Measurements from ENCODE around the gene LRP1-AS. TPM values are rescaled to one million over a fixed set of nuclear protein-coding genes. Genes with fewer than 3 reads are reported as not detected.

LRP1-AS gene
- total RNA-seq, 1 donor from 2014 or later, result 1.0 TPM

DNA sequence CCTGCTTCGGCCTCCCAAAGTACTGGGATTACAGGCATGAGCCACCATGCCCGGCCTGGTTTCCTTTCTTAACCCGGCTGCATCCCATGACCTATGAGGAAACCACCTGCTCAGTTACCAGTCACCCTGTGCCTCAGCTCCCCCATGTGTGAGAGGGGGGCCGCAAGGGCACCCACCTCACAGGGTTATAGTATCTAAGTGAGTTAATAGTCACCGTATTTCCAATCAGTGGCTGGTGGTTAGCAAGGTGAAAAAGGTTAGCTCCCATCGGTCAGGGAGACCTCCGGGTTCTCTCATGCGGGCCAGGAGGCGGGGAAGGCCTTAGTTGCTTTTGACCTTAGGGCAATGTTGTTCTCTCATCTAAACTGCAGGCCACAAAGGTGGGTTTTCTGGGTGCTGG lies 12.5 kb downstream of the LRP1-AS start:
- Histone ChIP-seq H3K27ac (ENCODE audit: low read depth, low read length) (peak overlapping the region; percentile 76), H3K4me3 (ENCODE audit: low read length in 3 of 3) (no peak overlapping the region), H3K36me3 (ENCODE audit: control insufficient read depth in 3 of 3, insufficient read depth in 3 of 3, low read length in 3 of 3) (peaks cover 0 to 6% (median 0%) of the 10 kb centered on the region in 3 donors), H3K4me1 (ENCODE audit: control insufficient read depth in 3 of 3, insufficient read depth in 3 of 3, low read length in 3 of 3) (peaks cover 40 to 61% (median 56%) of the 10 kb centered on the region in 3 donors), H3K27me3 (ENCODE audit: control insufficient read depth in 3 of 3, insufficient read depth in 3 of 3, low read length in 3 of 3) (peaks cover 0 to 6% (median 0%) of the 10 kb centered on the region in 3 donors), H3K9ac (ENCODE audit: low read depth in 1 of 3, low read length in 3 of 3) (no peak overlapping the region), H3K9me3 (ENCODE audit: control insufficient read depth in 3 of 3, low read length in 3 of 3) (no peaks in the 10 kb centered on the region)

DNA sequence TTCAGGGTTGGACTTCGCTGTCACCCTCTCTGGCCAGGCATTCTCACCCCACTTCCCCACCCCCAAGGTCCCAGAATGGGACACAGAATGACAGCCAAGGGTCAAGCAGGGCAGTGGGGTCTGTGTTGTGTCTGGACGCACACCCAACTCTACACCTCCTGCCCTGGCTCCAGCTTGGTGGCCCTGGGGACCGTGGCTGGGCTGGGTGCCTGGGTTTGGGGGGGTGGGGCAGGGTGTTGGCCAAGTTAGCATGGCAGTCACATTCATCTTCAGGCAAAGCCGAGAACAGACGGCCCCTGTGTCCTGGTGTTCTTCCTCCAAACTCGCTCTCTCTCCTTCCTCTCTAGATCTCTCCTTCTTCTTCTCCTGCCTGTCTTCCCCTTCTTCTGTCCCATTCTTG lies 13.5 kb downstream of the LRP1-AS start:
- Histone ChIP-seq H3K36me3 (ENCODE audit: control insufficient read depth in 3 of 3, insufficient read depth in 3 of 3, low read length in 3 of 3) (peaks cover 0 to 2% (median 0%) of the 10 kb centered on the region in 3 donors), H3K27me3 (ENCODE audit: control insufficient read depth in 3 of 3, insufficient read depth in 3 of 3, low read length in 3 of 3) (peaks cover 0 to 6% (median 0%) of the 10 kb centered on the region in 3 donors), H3K4me1 (ENCODE audit: control insufficient read depth in 3 of 3, insufficient read depth in 3 of 3, low read length in 3 of 3) (peaks cover 37 to 55% (median 52%) of the 10 kb centered on the region in 3 donors), H3K9me3 (ENCODE audit: control insufficient read depth in 3 of 3, low read length in 3 of 3) (no peaks in the 10 kb centered on the region), H3K4me3 (ENCODE audit: low read length in 3 of 3) (peak overlapping the region in 1 of 3 donors; percentile 23), H3K9ac (ENCODE audit: low read depth in 1 of 3, low read length in 3 of 3) (no peak overlapping the region), H3K27ac (ENCODE audit: low read depth, low read length) (peak overlapping the region; percentile 76)

DNA sequence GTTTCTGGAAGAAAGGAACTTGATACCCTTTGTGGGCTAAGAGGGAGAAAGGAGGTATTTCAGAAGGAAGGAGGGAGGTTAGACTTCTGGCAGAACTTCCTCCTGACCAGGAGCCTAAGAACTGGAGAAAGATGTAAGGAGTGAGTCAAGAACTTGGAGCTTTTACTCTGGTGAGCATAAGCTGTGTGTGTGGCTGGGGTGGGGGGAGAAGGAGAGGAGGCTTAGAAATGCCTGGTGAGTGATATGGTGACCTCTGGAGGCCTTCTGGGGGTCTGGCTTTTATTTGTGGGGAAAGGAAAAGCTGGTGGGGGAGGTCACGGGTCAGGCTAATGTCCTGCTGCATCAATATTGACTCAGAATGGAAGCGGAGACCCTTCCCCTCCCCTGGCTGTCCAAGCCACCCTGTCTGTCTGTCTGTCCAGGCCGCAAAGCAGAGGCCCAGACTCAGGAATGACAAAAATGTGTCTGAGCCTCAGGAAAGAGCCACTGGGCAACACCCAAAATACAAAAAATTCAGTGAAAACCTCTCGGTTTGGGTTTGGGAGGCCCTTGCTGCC lies 14.3 kb downstream of the LRP1-AS start:
- Histone ChIP-seq H3K9ac (ENCODE audit: low read depth in 1 of 3, low read length in 3 of 3) (peak overlapping the region in 2 of 3 donors; percentile 2 to 34), H3K4me3 (ENCODE audit: low read length in 3 of 3) (peak overlapping the region in 2 of 3 donors; percentile 4 to 6), H3K36me3 (ENCODE audit: control insufficient read depth in 3 of 3, insufficient read depth in 3 of 3, low read length in 3 of 3) (no peaks in the 10 kb centered on the region), H3K9me3 (ENCODE audit: control insufficient read depth in 3 of 3, low read length in 3 of 3) (no peaks in the 10 kb centered on the region), H3K27me3 (ENCODE audit: control insufficient read depth in 3 of 3, insufficient read depth in 3 of 3, low read length in 3 of 3) (peaks cover 0 to 6% (median 0%) of the 10 kb centered on the region in 3 donors), H3K4me1 (ENCODE audit: control insufficient read depth in 3 of 3, insufficient read depth in 3 of 3, low read length in 3 of 3) (peaks cover 33 to 47% (median 46%) of the 10 kb centered on the region in 3 donors), H3K27ac (ENCODE audit: low read depth, low read length) (peak overlapping the region; percentile 81)

DNA sequence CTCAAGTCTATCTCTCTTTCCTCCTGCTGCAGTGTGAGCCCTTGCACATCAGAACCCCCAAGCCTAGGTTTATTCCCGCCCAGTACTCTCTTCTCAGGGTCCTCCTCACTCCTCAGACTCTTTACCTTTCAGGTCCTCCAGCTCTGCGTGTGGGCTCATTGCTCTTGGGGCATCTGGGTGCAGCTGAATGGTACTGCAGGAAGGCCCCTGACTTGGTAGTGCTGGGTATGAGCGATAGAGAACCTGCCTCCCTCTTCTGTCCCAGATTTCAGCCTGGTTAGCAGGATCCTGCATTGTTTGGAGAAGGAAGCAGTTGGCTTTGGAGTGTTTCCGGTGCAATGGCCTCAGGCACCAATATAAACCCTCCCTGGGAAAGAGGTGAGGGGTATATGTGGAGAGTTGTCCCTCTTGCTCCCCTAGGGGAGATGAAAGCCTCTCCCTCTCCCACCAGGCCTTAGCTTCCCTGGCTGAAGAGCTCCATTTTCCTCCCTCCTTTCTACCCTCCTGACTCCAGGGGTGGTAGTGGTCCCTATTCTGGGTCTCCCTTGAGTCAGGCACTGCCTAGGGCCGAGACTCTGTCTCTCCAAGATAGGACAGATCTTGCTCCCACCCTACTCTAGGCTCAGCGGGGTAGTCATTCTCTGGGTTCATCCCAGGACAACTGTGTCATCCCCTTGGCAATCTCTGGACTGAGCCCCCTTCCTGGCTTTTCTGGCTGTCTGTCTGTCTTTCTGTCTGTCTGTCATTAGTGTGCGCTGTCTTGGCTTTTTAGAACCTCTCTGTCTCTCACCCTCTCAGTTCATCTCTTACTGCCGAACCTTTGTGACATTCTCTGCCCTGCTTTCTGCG lies 15.3 kb downstream of the LRP1-AS start:
- peak overlapping the region in 2 of 3 donors; percentile 45 to 52 for H3K4me3 ChIP-seq (ENCODE audit: low read length in 3 of 3)

DNA sequence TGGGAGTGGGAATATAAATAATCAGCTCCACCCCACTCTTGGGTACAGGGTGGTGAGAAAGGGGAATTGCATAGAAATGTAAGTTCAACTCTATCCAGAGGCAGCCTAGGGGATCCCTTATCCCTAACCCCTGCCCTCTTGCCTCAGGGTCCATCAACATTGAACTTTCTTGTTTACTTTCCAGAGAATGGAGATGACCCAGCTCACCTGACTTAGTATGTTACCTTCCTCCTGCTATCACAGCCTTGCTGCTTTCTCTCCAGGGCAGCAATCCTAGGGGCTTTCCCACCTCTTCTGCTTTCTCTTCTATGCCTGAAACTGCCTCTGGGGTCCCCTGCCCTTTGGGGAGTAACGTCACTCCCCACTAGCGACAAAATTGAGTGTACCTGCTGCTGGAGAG lies 16.5 kb downstream of the LRP1-AS start:
- Histone ChIP-seq H3K4me3 (ENCODE audit: low read length in 3 of 3) (peak overlapping the region in 2 of 3 donors; percentile 36 to 73), H3K9me3 (ENCODE audit: control insufficient read depth in 3 of 3, low read length in 3 of 3) (no peaks in the 10 kb centered on the region), H3K4me1 (ENCODE audit: control insufficient read depth in 3 of 3, insufficient read depth in 3 of 3, low read length in 3 of 3) (peaks cover 35 to 44% (median 42%) of the 10 kb centered on the region in 3 donors), H3K9ac (ENCODE audit: low read depth in 1 of 3, low read length in 3 of 3) (peak overlapping the region in 2 of 3 donors; percentile 47 to 50), H3K27me3 (ENCODE audit: control insufficient read depth in 3 of 3, insufficient read depth in 3 of 3, low read length in 3 of 3) (peaks cover 0 to 6% (median 0%) of the 10 kb centered on the region in 3 donors), H3K36me3 (ENCODE audit: control insufficient read depth in 3 of 3, insufficient read depth in 3 of 3, low read length in 3 of 3) (no peaks in the 10 kb centered on the region), H3K27ac (ENCODE audit: low read depth, low read length) (peak overlapping the region; percentile 81)

More for the DNA sequence above, 15.3 kb downstream of the LRP1-AS start:
- Histone ChIP-seq H3K36me3 (ENCODE audit: control insufficient read depth in 3 of 3, insufficient read depth in 3 of 3, low read length in 3 of 3) (no peaks in the 10 kb centered on the region), H3K9ac (ENCODE audit: low read depth in 1 of 3, low read length in 3 of 3) (peak overlapping the region in 2 of 3 donors; percentile 2 to 34), H3K27me3 (ENCODE audit: control insufficient read depth in 3 of 3, insufficient read depth in 3 of 3, low read length in 3 of 3) (peaks cover 0 to 6% (median 0%) of the 10 kb centered on the region in 3 donors), H3K9me3 (ENCODE audit: control insufficient read depth in 3 of 3, low read length in 3 of 3) (no peaks in the 10 kb centered on the region), H3K27ac (ENCODE audit: low read depth, low read length) (peak overlapping the region; percentile 81), H3K4me1 (ENCODE audit: control insufficient read depth in 3 of 3, insufficient read depth in 3 of 3, low read length in 3 of 3) (peaks cover 32 to 46% (median 41%) of the 10 kb centered on the region in 3 donors)

DNA sequence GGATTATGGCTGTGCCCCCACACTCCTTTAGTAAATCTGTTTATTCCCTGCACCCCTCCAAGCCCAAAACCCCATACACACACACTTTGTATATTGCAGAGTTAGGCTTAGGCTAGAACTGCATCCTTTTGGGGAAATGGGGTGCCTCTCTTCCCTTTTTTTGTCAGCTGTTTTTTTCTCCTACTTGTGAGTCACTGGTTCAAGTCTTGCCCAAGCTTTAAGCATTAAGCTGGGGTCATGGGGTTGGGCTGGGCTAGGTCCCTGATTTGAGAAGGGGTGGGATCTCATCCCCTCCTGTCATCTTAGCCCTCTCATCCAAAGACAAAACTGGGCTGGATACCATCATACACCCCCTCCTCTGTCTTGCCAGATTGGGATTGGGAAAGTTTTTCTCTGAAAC lies 17.5 kb downstream of the LRP1-AS start:
- Histone ChIP-seq H3K9me3 (ENCODE audit: control insufficient read depth in 3 of 3, low read length in 3 of 3) (no peaks in the 10 kb centered on the region), H3K36me3 (ENCODE audit: control insufficient read depth in 3 of 3, insufficient read depth in 3 of 3, low read length in 3 of 3) (no peaks in the 10 kb centered on the region), H3K4me1 (ENCODE audit: control insufficient read depth in 3 of 3, insufficient read depth in 3 of 3, low read length in 3 of 3) (peaks cover 28 to 38% (median 36%) of the 10 kb centered on the region in 3 donors), H3K4me3 (ENCODE audit: low read length in 3 of 3) (peak overlapping the region; percentile 60 to 73 (median 67)), H3K9ac (ENCODE audit: low read depth in 1 of 3, low read length in 3 of 3) (peak overlapping the region; percentile 6 to 68 (median 30)), H3K27ac (ENCODE audit: low read depth, low read length) (peak overlapping the region; percentile 81), H3K27me3 (ENCODE audit: control insufficient read depth in 3 of 3, insufficient read depth in 3 of 3, low read length in 3 of 3) (no peaks in the 10 kb centered on the region)

DNA sequence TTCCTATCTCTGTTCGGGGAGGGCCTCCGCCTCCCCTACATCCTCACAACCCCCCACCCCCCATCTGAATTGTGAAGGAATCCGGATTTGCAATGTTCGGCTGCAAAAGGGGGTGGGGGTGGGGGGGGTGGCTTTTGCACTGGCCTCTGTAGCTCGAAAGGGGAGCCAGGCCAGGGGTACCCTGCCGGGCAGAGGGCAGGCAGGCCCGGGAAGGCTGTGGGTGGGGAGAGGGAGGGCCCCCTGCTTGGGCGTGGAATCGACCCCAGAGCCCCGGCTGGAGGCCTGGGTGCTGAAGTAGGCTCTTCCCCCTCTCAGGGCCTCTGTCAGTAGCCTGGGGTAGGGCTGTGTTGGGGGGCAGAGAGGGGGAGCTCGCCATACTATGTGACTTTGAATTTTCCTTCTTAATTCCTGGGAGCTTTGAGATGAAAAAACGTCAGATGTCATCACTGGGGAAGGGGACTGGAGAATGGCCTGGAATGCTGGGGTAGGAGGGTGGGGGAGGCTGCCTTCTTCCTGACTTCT lies 18.0 kb downstream of the LRP1-AS start:
- Histone ChIP-seq H3K9me3 (ENCODE audit: control insufficient read depth in 3 of 3, low read length in 3 of 3) (no peaks in the 10 kb centered on the region), H3K4me1 (ENCODE audit: control insufficient read depth in 3 of 3, insufficient read depth in 3 of 3, low read length in 3 of 3) (peaks cover 28 to 37% (median 36%) of the 10 kb centered on the region in 3 donors), H3K27me3 (ENCODE audit: control insufficient read depth in 3 of 3, insufficient read depth in 3 of 3, low read length in 3 of 3) (no peaks in the 10 kb centered on the region), H3K27ac (ENCODE audit: low read depth, low read length) (peak overlapping the region; percentile 81), H3K4me3 (ENCODE audit: low read length in 3 of 3) (peak overlapping the region; percentile 60 to 73 (median 67)), H3K36me3 (ENCODE audit: control insufficient read depth in 3 of 3, insufficient read depth in 3 of 3, low read length in 3 of 3) (no peaks in the 10 kb centered on the region), H3K9ac (ENCODE audit: low read depth in 1 of 3, low read length in 3 of 3) (peak overlapping the region in 2 of 3 donors; percentile 6 to 68)

DNA sequence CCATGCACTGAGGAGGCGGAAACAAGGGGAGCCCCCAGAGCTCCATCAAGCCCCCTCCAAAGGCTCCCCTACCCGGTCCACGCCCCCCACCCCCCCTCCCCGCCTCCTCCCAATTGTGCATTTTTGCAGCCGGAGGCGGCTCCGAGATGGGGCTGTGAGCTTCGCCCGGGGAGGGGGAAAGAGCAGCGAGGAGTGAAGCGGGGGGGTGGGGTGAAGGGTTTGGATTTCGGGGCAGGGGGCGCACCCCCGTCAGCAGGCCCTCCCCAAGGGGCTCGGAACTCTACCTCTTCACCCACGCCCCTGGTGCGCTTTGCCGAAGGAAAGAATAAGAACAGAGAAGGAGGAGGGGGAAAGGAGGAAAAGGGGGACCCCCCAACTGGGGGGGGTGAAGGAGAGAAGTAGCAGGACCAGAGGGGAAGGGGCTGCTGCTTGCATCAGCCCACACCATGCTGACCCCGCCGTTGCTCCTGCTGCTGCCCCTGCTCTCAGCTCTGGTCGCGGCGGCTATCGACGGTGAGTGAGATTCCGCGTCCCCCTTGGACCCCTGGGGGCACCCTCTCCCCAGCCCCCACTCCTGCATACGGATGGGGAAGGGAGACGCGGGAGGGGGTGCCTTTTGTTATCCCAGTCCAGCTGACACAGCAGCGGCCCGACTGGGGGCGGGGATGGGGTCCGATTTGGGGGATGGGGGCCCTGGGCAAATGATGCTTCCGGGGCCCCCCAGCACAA lies 18.7 kb downstream of the LRP1-AS start:
- no peaks in the 10 kb centered on the region for H3K9me3 ChIP-seq (ENCODE audit: control insufficient read depth in 3 of 3, low read length in 3 of 3)
- H3K27ac ChIP-seq (ENCODE audit: low read depth, low read length), result peak overlapping the region; percentile 81
- H3K9ac ChIP-seq (ENCODE audit: low read depth in 1 of 3, low read length in 3 of 3), result peak overlapping the region; percentile 56 to 75 (median 57)
- no peaks in the 10 kb centered on the region for H3K27me3 ChIP-seq (ENCODE audit: control insufficient read depth in 3 of 3, insufficient read depth in 3 of 3, low read length in 3 of 3)
- peak overlapping the region; percentile 67 to 78 (median 67) for H3K4me3 ChIP-seq (ENCODE audit: low read length in 3 of 3)
- no peaks in the 10 kb centered on the region for H3K36me3 ChIP-seq (ENCODE audit: control insufficient read depth in 3 of 3, insufficient read depth in 3 of 3, low read length in 3 of 3)
- H3K4me1 ChIP-seq (ENCODE audit: control insufficient read depth in 3 of 3, insufficient read depth in 3 of 3, low read length in 3 of 3), result peaks cover 22 to 35% (median 34%) of the 10 kb centered on the region in 3 donors

DNA sequence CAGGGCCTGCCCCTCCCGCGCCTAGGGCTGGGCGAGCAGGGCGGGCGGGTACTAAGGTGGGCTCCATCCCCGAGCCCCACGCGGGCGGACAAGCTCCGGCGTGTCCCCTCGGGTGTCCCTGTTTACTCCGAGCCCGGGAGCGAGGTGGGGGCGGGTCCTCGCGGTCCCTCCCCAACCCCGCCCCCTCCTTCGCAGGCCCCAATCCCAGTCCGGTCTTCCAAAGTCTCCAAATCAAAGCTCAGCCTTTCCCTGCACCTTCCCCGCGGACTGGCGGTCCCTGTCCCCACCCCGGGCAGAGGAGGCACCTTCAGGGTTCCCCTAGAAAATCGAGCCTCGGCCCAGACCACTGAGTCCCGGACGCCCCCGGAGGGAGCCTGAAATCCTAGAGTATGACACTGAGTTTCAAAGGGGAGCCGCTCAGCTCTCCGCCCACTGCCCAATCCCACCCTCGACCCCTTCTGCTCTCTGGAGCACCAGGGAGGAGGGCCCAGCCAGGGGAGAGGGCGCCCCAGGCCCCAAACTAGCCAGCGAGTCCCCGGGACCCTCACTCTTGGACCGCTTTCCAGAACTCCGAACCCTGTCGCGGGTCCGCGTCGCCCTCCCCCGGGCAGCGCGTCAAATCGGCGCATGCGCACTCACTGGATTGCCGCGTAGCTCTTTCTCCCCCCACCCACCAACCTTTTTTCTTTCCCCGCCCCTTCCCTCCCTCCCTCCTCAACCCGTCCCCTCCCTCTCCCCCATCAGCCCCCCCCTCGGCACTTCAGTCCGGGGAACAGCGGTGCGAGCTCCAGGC lies 19.5 kb downstream of the LRP1-AS start, which contains the start of gene LRP1:
Gene LRP1 (plus strand): TSS at position 758 of the 793 bp plus-strand sequence. CDS start 482 bp downstream, outside the sequence.
- H3K9me3 ChIP-seq (ENCODE audit: control insufficient read depth in 3 of 3, low read length in 3 of 3), result no peaks in the 10 kb centered on the region
- H3K9ac ChIP-seq (ENCODE audit: low read depth in 1 of 3, low read length in 3 of 3), result peak within 1 kb of the TSS; percentile 81 to 92 (median 91)
- H3K36me3 ChIP-seq (ENCODE audit: control insufficient read depth in 3 of 3, insufficient read depth in 3 of 3, low read length in 3 of 3), result no peaks in the 10 kb centered on the region
- peaks cover 16 to 29% (median 29%) of the 10 kb centered on the region in 3 donors for H3K4me1 ChIP-seq (ENCODE audit: control insufficient read depth in 3 of 3, insufficient read depth in 3 of 3, low read length in 3 of 3)
- H3K4me3 ChIP-seq (ENCODE audit: low read length in 3 of 3), result peak within 1 kb of the TSS; percentile 78 to 93 (median 86)
- H3K27me3 ChIP-seq (ENCODE audit: control insufficient read depth in 3 of 3, insufficient read depth in 3 of 3, low read length in 3 of 3), result no peaks in the 10 kb centered on the region
- H3K27ac ChIP-seq (ENCODE audit: low read depth, low read length), result peak within 1 kb of the TSS; percentile 94
